OCI-LY7 (cell line): ENCODE measurements around the gene DISP2.

Experiments used
- EZH2phosphoT487 ChIP-seq: fragments of 200-600 bp; sonication (generic); IDR thresholded peaks from 2 replicates; pipeline ENCODE4 v1.6.1; 2018; ENCODE audit warnings: low read depth, borderline replicate concordance, mild to moderate bottlenecking, mixed run types, antibody characterized with exemption, low read length, moderate library complexity, mixed read lengths
- TF ChIP-seq, protein P1 (sequence below): fragments of 200-600 bp; sonication (generic); conservative IDR thresholded peaks from 2 replicates; pipeline ENCODE4 v1.5.1; 2014; ENCODE audit warnings: mild to moderate bottlenecking, antibody characterized with exemption, low read length, moderate library complexity, mixed read lengths

DNA sequence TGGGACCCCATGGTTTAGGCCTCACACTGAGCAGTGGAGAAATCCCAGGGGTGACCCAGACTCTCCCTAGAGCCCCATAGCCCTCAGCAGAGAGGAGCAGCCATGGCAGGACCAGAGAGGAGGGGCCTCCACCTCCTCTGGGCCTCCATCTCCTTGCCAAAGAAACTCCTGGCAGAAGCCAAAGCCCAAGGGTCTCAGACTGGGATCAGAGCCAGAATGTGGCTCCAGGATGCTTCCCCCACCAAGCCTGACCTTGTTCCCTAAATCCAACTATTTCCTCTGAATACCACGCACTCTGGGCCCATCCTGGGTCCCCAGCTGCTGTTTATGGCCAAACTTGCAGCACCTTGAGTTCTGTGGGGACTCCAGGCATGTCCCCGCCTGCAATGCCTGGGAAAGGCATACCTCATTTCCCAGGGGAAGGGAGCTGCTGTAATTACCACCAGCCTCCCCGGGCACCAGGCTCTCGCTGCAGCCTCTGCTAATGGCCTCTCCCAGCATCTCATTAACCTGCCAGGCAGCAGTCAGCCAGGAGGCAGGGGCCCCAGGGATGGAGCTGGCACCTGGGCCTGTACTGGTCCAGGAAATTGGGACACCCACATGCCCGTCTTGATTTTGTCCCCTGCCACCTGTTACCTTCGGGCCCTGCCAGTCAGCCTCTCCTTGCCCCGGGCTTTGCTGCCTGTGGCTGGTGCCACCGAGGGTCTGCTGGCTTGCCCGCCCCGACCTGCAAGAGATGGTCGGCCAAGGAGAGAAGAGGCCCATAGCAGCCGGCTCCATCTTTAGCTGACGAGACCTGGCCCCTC, 21.9 kb upstream of the DISP2 start:
- TF ChIP-seq, protein P1, sequence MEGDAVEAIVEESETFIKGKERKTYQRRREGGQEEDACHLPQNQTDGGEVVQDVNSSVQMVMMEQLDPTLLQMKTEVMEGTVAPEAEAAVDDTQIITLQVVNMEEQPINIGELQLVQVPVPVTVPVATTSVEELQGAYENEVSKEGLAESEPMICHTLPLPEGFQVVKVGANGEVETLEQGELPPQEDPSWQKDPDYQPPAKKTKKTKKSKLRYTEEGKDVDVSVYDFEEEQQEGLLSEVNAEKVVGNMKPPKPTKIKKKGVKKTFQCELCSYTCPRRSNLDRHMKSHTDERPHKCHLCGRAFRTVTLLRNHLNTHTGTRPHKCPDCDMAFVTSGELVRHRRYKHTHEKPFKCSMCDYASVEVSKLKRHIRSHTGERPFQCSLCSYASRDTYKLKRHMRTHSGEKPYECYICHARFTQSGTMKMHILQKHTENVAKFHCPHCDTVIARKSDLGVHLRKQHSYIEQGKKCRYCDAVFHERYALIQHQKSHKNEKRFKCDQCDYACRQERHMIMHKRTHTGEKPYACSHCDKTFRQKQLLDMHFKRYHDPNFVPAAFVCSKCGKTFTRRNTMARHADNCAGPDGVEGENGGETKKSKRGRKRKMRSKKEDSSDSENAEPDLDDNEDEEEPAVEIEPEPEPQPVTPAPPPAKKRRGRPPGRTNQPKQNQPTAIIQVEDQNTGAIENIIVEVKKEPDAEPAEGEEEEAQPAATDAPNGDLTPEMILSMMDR, result no peak
- no peak for TF ChIP-seq EZH2phosphoT487
